ENCODE measurements around the gene TTLL4.

Gene TTLL4

DNA sequence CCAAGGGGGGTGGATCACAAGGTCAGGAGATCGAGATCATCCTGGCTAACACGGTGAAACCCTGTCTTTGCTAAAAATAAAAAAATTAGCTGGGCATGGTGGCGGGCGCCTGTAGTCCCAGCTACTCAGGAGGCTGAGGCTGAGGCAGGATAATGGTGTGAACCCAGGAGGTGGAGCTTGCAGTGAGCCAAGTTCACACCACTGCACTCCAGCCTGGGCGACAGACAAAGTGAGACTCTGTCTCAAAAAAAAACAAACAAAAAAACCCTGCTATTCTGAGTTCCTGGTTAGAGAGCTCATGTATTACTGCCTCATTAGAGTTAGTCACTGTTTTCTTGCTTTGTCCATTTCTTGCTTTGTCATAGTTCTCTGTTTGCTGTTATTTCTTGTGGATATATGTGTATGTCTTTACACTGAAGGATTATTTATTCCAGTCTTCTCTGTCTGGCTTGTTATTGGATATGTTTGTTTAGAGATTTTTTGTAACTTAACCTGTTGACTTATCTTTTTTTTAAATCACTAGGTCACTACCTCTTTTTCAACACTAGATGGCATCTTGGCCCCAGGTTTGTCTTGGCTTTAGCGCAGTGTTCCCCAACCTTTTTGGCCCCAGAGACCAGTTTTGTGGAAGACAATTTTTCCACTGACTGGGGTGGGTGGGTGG, 17.0 kb downstream of the TTLL4 start:
- H3F3A ChIP-seq (ENCODE audit: insufficient read depth, low read length) = no peaks in the 10 kb centered on the region
- no peak overlapping the region for H3K9ac ChIP-seq (ENCODE audit: low read length)
- no peaks in the 10 kb centered on the region for H3K4me1 ChIP-seq (ENCODE audit: insufficient read depth, low read length, severe bottlenecking)
- no peaks in the 10 kb centered on the region for H3K9me2 ChIP-seq (ENCODE audit: low read depth, low read length)
- TF ChIP-seq, protein P1, sequence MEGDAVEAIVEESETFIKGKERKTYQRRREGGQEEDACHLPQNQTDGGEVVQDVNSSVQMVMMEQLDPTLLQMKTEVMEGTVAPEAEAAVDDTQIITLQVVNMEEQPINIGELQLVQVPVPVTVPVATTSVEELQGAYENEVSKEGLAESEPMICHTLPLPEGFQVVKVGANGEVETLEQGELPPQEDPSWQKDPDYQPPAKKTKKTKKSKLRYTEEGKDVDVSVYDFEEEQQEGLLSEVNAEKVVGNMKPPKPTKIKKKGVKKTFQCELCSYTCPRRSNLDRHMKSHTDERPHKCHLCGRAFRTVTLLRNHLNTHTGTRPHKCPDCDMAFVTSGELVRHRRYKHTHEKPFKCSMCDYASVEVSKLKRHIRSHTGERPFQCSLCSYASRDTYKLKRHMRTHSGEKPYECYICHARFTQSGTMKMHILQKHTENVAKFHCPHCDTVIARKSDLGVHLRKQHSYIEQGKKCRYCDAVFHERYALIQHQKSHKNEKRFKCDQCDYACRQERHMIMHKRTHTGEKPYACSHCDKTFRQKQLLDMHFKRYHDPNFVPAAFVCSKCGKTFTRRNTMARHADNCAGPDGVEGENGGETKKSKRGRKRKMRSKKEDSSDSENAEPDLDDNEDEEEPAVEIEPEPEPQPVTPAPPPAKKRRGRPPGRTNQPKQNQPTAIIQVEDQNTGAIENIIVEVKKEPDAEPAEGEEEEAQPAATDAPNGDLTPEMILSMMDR (IDR thresholded peaks at IDR 0.05; ENCODE audit: low read length) = peak; percentile 42
- TF ChIP-seq EZH2 (IDR thresholded peaks at IDR 0.05; ENCODE audit: borderline replicate concordance, low read length) = no peak
- peaks cover 19% of the 10 kb centered on the region for H3K79me2 ChIP-seq (ENCODE audit: insufficient read depth, low read length)
- H3K4me2 ChIP-seq (ENCODE audit: low read length) = no peak overlapping the region
- H4K20me1 ChIP-seq (ENCODE audit: insufficient read depth, low read length) = no peaks in the 10 kb centered on the region
- peaks cover 40% of the 10 kb centered on the region for H3K36me3 ChIP-seq (ENCODE audit: insufficient read depth, low read length)
- no peak overlapping the region for H3K4me3 ChIP-seq (ENCODE audit: low read depth, low read length, poor library complexity, severe bottlenecking)
- no peak overlapping the region for H2AFZ ChIP-seq (ENCODE audit: low read length)
- no peaks in the 10 kb centered on the region for H3K27me3 ChIP-seq (ENCODE audit: insufficient read depth, low read length)
- peaks cover 7% of the 10 kb centered on the region for H3K9me3 ChIP-seq (ENCODE audit: low read length)
- H3K27ac ChIP-seq (ENCODE audit: low read depth, low read length, poor library complexity, severe bottlenecking) = no peak overlapping the region

GRCh38 chr2:218729640-218730039, 19.0 kb downstream of the TTLL4 start:
- peaks cover 11% of the 10 kb centered on the region for H3K79me2 ChIP-seq (ENCODE audit: insufficient read depth, low read length)
- no peak overlapping the region for H2AFZ ChIP-seq (ENCODE audit: low read length)
- H3K4me2 ChIP-seq (ENCODE audit: low read length) = no peak overlapping the region
- no peak overlapping the region for H3K27ac ChIP-seq (ENCODE audit: low read depth, low read length, poor library complexity, severe bottlenecking)
- H3K4me1 ChIP-seq (ENCODE audit: insufficient read depth, low read length, severe bottlenecking) = no peaks in the 10 kb centered on the region
- no peak overlapping the region for H3K4me3 ChIP-seq (ENCODE audit: low read depth, low read length, poor library complexity, severe bottlenecking)
- no peaks in the 10 kb centered on the region for H3K27me3 ChIP-seq (ENCODE audit: insufficient read depth, low read length)
- no peak overlapping the region for H3K9ac ChIP-seq (ENCODE audit: low read length)
- TF ChIP-seq, protein P1 (IDR thresholded peaks at IDR 0.05; ENCODE audit: low read length) = no peak
- no peak for TF ChIP-seq EZH2 (IDR thresholded peaks at IDR 0.05; ENCODE audit: borderline replicate concordance, low read length)
- H3K9me3 ChIP-seq (ENCODE audit: low read length) = peaks cover 7% of the 10 kb centered on the region
- H3K36me3 ChIP-seq (ENCODE audit: insufficient read depth, low read length) = peaks cover 50% of the 10 kb centered on the region
- no peaks in the 10 kb centered on the region for H3K9me2 ChIP-seq (ENCODE audit: low read depth, low read length)
- no peaks in the 10 kb centered on the region for H3F3A ChIP-seq (ENCODE audit: insufficient read depth, low read length)
- H4K20me1 ChIP-seq (ENCODE audit: insufficient read depth, low read length) = no peaks in the 10 kb centered on the region

- Histone ChIP-seq H3K4me2 (ENCODE audit: low read length) (no peak overlapping the region), H3F3A (ENCODE audit: insufficient read depth, low read length) (no peaks in the 10 kb centered on the region)
- TF ChIP-seq, protein P1 (IDR thresholded peaks at IDR 0.05; ENCODE audit: low read length) = no peak
- TF ChIP-seq EZH2 (IDR thresholded peaks at IDR 0.05; ENCODE audit: borderline replicate concordance, low read length) = no peak
Observed at GRCh38 chr2:218732052-218732760, 21.6 kb downstream of the TTLL4 start.

More at GRCh38 chr2:218732052-218732760, 21.6 kb downstream of the TTLL4 start:
- peaks cover 41% of the 10 kb centered on the region for H3K36me3 ChIP-seq (ENCODE audit: insufficient read depth, low read length)
- H4K20me1 ChIP-seq (ENCODE audit: insufficient read depth, low read length) = no peaks in the 10 kb centered on the region
- no peaks in the 10 kb centered on the region for H3K79me2 ChIP-seq (ENCODE audit: insufficient read depth, low read length)
- H3K27me3 ChIP-seq (ENCODE audit: insufficient read depth, low read length) = no peaks in the 10 kb centered on the region
- no peaks in the 10 kb centered on the region for H3K4me1 ChIP-seq (ENCODE audit: insufficient read depth, low read length, severe bottlenecking)
- H2AFZ ChIP-seq (ENCODE audit: low read length) = no peak overlapping the region
- no peak overlapping the region for H3K27ac ChIP-seq (ENCODE audit: low read depth, low read length, poor library complexity, severe bottlenecking)
- no peaks in the 10 kb centered on the region for H3K9me2 ChIP-seq (ENCODE audit: low read depth, low read length)
- no peaks in the 10 kb centered on the region for H3K9me3 ChIP-seq (ENCODE audit: low read length)
- H3K4me3 ChIP-seq (ENCODE audit: low read depth, low read length, poor library complexity, severe bottlenecking) = no peak overlapping the region
- H3K9ac ChIP-seq (ENCODE audit: low read length) = no peak overlapping the region
